NCI-H69 (cell line): Measurements from ENCODE around the gene VAMP3.
A peak's percentile ranks its signal among the peaks of the same experiment; 100 is the strongest.

Source experiments
- DNase-seq: peaks from one replicate; lab custom pipeline; 2025; lab: John Stamatoyannopoulos, UW

Gene VAMP3, protein sequence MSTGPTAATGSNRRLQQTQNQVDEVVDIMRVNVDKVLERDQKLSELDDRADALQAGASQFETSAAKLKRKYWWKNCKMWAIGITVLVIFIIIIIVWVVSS

DNA sequence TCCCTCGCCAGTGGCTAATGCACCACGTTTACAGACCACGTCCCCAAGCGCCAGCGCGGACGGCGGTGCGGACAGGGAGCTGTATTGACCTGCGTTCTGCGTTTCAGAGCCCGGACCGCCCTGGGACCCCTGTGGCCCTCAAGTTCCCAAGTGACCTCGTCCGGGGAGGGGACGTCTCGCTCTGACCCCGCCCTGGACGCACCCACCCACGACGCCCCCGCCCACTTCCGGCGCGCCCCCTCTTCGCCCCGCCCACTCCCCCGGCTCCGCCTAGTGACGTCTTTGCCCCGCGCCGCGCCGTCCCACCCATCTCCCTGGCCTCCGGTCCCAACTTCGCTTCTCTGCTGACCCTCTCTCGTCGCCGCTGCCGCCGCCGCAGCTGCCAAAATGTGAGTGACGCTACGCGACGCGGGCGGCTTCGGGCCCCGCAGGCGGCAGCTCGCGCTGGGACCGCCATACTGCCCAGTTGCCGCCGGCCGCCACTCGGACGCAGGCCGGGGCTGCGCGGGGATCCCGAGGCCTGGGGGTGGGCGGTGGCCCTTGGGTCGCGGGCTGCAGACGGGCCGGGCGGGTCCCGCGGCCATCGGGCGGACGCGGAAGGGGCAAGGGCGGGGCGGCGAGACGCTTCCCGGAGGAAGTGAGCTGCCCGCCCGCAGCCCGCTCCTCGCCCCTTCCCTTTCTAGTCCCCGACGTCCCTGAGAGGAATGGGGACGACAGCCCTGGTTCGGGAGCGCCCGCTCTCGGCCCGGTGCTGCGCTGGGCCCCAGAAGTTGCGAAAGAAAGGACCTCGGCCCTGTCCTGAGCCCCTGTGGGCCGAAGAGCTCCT is at the start of gene VAMP3:
VAMP3 (plus strand) TSS at position 300 of the 826 bp plus-strand sequence; CDS start at position 388, 88 bp downstream.
- DNase-seq = peak; percentile 81

DNA sequence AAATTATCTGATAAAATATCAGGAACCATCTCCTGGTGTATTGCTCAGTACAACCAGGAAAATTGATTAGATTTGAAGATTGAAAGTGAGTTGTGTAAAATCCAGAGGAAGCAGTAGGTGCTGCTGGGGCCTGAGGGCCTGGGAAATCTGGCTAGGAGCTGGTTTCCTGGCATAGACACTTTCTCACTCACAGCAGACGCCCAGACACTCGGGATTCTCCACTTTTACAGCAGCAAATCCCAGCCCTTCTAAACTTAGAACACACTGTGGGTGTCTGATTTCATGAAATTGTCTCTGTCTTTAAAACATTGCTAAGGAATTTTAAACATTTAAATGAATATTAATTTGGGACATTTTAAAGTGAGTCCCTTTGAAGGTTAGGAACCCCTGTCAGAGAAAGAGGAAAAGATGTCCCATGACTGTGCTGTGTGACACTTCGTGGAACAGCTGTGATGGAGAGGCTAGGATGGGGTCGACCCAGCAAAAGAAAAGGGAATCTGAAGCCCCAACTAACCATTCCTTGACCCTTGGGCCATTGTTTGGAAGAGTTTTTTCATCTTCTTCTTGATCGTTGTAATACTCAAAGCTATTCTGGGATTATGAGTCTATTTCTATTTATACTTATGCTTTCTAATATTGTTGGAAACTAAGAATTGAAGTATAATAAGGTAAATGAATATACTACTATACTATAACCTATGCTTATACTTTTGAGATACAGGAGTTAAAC is 49.0 kb upstream of the VAMP3 start:
- no peak for DNase-seq

DNA sequence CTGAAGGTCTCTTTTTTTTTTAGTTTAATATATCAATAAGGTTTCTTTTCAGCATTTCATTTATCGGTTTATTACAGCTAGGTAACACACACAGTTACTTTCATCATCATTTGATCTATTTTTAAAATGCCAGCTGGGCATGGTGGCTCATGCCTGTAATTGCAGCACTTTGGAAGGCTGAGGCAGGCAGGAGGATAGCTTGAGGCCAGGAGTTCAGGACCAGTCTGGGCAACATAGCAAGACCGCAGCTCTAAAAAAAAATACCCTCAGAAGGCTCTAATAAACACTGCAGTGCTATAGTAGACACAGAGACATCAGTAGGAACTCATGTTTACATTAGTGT is 48.5 kb upstream of the VAMP3 start:
- no peak for DNase-seq

DNA sequence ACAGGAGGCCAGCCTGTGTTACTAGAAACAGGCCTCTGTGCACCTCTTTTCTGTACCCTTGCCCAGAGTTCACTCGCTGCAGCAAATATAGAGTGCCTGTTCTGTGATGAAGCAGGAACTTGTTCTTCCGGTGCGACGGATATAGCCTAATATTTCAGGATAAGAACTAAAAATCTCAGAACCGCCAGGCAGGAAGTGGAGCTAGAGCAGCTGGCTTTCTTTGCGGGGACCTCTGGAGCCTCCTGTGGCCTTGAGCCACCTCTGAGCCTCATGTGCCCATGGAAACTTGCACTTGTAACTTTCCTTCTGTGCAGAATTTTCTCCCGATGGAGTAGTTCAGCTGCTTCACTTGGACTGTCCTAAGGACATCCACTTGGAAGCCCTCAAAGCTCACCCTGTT is 44.5 kb upstream of the VAMP3 start:
- DNase-seq = no peak

DNA sequence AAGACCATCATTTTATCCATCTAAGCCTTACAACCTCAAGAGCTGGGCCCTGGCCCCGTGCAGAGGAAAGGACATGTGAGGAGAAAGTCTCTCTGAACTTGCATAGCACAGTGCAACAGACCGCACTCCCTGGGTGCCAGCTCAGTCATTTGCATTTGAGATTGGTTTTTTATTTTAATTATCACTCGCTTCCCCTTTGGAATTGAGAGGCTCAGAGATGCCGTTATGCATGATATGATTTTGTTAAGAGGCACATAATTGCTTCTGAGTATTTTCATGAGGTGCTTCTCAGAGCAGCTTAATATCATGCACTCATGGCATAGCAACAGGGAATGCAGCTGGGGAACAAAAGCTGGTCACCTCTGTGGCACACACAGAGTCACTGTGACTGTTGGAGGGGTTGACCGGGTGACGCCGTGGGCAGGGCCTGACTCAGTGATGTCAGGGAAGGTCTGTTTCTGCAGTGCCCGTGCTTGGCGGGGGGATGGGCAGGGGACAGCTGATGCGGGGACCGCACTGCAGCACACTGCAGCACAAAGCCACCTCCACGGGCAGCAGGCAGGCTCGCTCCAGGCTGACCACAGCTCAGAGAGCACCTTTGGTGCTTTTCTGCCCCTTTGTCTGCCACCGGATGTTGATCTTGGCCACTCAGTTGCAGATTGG is 43.2 kb upstream of the VAMP3 start:
- DNase-seq = no peak

DNA sequence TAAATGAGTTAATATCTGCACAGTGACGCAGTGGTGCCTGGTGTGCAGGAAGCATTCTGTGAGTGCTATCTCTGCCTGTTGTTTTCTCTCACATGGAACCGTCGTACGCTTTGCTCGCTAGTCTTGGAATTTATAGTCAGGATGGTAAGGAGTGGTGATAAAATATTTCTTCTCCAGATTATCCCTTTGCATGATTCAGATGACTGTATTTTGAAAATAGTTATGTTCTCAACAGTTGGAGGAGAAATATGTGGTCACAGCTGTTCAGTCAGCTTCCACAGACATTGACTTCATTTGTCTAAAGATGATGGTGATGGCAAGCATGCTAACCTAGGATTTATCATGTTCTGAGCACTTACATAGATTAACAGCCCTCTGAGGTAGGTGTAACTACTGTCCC is 41.3 kb upstream of the VAMP3 start:
- no peak for DNase-seq

DNA sequence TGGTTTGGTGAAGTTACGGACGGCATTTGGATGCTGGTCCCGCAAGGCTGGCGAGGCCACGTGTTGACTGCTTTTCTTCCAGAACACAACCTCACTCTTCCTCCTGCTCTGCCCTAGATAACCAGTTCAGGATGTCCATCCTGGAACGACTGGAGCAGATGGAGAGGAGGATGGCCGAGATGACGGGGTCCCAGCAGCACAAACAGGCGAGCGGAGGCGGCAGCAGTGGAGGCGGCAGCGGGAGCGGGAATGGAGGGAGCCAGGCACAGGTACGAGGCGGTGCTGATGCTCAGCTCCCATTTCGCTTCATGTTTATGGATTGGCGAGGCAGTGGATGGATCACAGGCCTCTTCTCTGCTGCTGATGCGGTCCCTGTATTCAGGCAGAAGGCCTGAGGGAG is 38.8 kb upstream of the VAMP3 start:
- DNase-seq = no peak

DNA sequence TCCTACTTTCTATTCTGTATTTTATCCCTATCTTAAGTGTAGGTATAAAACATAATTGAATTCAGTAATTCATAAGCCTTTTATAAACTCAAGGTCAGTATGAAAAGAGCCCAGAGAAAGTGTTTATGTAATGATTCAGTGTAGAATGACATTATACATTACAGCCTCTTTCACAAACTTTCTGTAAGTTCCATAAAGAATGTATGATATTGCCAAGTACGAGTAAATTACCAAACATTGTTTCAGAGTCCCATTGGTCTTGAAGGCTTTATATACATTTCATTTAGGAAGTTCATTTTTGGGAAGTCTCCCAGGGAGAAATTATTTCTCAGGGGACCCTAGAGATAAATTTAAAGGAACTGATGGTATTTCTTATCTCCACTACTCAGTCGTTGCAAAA is 37.8 kb upstream of the VAMP3 start:
- no peak for DNase-seq

DNA sequence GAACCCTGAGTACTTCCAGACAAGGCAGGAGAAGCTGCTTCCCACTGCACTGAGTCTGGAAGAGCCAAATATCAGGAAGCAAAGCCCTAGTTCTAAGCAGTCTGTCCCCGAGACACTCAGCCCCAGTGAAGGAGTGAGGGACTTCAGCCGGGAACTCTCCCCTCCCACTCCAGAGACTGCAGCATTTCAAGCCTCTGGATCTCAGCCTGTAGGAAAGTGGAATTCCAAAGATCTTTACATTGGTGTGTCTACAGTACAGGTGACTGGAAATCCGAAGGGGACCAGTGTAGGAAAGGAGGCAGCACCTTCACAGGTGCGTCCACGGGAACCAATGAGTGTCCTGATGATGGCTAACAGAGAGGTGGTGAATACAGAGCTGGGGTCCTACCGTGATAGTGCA is 33.1 kb upstream of the VAMP3 start:
- no peak for DNase-seq

DNA sequence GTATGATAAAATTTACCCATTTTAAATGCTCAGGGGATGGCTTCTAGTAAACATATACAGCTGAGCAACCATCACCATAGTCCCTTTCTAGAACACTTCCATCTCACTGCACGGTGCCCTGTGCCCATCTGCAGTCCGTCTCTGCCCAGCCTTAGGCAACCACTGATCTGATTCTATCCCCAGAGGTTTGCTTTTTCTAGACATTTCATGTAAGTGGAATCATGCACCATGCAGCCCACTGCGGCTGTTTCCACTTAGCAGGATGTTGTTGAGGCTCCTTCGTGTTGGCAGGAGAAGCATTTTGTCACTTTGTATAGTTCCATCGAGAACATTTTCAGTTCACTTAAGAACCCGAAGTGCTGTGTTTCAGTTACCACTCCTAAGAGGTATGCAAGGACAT is 27.8 kb upstream of the VAMP3 start:
- DNase-seq = no peak

DNA sequence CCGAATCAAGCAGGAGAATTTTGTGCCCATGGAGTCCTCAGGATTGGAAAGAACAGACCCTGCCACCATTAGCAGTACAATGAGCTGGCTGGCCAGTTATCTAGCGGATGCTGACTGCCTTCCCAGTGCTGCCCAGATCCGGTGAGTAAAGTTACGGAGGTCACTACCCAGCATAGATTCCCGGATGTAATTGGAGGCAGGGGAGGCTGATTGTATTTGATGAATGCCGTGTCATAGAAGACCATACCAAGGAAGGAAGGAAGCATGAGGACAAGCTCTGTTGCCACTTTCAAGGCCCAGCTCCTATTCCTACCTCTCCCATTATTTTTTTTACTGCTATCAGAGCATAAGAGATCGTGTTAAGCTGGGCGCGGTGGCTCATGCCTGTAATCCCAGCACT is 26.2 kb upstream of the VAMP3 start:
- no peak for DNase-seq

DNA sequence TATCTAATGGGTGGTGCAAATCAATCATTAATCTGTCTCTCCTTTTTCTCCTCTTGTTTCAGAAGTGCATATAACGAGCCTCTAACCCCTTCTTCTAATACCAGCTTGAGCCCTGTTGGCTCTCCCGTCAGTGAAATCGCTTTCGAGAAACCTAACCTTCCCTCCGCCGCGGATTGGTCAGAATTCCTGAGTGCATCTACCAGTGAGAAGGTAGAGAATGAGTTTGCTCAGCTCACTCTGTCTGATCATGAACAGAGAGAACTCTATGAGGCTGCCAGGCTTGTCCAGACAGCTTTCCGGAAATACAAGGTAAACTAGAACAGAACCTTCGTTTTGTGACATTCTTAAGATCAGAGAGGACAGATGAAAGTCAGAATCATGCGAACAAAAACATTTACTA is 25.3 kb upstream of the VAMP3 start:
- DNase-seq = no peak

DNA sequence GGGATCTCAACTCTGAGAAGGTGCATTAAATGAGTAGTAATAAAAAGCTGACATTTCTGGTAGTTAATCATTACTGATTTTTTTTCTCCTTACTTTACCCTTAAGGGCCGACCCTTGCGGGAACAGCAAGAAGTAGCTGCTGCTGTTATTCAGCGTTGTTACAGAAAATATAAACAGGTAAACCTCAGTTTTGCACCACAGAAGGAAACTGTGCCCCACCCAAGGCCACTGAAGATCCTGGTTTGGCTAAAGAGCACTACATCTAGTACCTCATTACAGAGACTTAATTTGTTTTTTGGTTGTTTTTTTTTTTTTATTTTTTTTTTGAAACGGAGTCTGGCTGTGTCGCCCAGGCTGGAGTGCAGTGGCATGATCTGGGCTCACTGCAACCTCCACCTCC is 23.5 kb upstream of the VAMP3 start:
- DNase-seq = no peak

DNA sequence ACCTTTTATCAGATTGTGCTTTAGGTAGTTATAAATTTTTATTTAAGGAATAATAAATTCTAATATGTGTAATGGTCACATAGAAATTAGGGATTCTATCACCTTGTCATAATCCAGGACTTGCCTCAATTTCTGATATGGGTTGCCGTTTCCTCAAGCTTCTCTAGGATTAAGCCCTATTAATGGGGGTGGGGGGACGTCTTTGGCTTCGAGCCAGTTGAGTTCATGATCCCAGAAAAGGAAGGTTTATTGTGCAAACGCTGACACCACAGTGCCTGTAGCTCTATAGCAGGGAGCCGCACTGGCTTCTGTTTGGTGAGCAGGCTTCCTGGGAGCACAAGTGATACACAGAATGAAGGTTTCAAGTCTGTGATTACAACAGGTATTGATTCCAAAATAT is 22.0 kb upstream of the VAMP3 start:
- DNase-seq = no peak

DNA sequence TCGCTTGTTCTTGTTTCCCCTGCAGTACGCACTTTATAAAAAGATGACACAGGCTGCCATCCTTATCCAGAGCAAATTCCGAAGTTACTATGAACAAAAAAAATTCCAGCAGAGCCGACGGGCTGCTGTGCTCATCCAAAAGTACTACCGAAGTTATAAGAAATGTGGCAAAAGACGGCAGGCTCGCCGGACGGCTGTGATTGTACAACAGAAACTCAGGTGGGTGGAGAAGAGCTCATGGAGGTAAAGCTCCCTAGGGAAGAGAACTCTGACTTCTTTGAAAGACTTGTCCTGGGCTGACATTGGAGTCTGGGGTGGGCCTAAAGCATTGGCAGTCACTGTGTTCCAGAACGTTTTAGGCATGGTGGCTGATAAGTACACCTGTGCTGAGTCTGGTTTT is 19.9 kb upstream of the VAMP3 start:
- no peak for DNase-seq

DNA sequence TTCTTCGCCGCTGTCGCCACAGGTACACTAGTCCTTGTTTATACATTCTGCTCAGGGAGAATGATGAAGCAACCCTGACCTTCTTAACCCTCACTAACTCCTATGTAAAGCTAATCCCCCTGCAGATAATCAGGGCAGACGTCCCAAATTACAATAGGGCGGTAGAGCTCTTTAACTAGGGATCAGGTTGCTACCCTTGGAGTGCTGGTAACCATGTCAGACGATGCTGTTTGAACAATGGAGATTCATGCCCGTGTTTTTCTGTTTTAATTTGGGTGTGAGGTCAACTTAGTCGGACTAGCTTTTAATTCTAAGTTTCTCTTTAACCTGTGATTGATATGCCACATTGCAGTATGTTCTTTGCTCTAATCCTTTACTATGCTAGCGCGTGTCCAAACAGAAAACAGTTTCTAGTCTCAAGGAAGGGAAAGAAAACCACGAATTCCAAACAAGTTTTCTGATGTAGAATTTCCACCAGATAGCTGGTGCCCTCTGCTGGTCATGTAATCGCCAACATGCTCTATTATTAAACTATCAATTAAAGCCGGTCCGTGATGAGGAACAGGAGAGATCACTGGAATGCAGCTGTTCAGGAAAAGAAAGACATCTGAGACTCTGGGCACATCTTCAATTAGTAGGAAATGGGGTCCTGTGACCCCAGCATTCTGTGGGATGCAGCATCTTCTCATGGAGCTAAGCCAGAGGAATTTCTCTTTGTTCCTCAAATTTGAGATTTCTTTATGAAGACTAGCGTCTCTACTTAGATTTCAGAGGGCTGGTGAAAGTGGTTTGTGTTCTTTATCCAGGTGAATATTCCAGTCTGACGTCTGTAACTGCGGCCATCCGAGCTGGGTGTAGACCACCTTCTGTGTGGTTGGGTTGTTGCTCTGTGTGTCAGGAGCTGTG is 18.3 kb upstream of the VAMP3 start:
- peak; percentile 60 for DNase-seq

DNA sequence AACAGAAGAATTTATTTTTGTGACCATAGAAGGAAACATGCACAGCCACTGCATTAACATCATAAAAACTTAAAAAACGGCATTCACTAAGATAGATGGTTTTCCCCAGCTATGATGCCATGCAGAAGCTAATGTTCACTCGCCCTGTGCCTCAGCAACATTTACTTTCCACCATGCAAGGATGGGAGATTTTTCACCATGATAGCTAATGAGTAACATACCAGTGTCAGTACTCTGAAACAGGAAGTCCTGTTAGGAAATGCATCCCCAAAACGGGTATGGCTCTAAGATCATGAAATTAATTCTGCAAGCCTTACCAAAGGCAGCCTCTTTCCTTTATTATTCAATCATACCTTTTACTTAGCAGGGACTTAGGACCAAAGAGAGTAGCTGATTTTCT is 17.5 kb upstream of the VAMP3 start:
- DNase-seq = no peak

DNA sequence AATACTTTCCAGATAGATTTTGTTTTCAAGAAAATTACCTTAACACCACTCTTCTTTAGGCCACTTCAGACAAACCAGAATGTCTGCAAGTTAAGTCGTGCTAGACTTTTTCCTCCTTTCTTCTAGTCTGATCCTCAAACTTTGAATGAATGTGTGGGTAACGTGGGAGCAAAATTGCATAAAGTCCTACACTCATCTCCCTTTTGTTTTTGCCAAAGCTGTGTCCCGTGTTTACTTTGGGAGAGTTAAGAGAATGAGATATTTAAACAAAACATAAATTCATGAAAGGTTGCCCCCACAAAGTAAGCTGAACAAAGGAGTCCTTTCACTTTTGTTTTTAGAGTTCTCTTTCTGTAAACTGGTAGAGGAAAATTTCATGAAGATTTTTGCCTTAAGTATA is 16.9 kb upstream of the VAMP3 start:
- no peak for DNase-seq

DNA sequence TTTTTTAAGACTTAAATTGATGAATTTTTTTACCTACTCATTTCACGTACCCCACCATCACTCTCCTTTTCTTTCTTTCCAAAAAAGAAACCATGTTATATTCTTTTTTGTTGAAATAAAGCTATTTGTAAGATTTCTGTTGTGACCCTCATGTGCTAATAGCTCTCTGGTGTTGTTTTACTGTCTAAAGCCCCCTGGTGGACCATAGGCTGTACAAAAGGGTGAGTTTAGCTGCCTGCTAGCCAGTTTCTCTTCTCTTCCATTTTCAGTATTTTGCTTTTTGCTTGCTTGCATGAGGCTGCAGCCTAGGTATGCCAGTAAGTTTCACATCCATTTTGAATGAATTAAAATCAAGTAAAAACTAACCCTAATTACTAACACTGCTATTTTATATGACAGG is 15.6 kb upstream of the VAMP3 start:
- DNase-seq = no peak

DNA sequence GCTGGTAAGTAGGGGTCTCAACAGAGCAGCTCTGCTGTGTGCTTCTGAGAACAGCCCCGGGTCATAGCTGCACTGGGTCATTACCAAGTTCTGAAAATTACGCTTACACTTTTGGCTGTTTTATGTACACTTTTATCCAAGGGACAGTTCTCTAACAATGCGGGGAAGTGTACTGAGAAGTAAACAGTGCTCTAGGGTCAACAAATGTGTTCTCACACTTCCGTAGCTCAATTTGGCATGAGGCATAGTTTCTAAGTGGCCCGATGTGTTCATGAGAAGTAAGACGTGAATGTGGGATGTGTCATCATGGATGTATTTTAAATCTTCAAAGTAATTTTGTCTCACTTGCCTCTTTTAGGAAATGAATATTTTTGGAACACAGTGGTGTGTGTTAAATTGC is 10.9 kb upstream of the VAMP3 start:
- DNase-seq = no peak

DNA sequence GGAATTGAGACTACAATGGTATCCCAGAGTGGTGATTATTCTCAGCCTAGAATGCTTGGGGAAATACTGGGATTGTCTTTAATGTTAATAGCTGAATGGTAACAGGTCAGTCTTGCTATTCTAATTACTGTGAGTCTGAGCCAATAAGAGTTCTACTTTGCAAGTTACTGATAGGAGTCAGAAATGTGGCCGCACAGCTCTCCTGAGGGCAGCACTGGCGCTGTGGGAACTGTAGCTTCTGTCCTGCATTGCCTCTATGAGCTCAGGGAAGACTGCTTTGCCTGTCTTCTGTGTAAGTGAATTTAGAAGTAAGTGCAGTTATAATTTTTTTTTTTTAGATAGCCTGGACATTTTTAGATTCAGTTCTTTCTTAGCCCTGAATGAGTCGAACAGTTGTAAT is 10.0 kb upstream of the VAMP3 start:
- DNase-seq = no peak

DNA sequence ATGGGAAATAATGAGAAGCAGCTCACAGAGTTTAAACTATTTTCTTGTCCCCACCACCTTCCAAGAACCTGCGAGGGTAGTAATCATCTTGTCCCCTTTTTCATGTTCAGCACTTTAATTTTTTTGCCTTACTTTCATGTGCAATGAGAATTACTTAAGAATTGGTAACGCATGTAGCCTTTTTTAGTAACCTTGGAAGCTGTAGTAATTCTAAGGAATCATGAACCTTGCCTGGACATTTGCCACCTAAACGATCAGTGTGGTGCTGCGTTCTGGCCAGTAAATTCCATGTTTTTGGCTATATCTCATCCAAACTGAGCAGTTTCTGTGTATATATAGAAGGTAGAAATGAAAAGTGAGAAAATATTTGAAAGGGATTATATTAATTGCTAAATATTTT is 3.9 kb upstream of the VAMP3 start:
- DNase-seq = no peak
